Liver (tissue), 9 donors: ENCODE results near the gene PLCB4. TPM values are rescaled to one million over a fixed set of nuclear protein-coding genes. Genes with fewer than 3 reads are reported as not detected.

Experiments used
- DNase-seq: peaks from one replicate; pipeline ENCODE4 v3.0.0-alpha.2; 2017; ENCODE audit warnings: low spot score
- H3K27ac ChIP-seq, 2 donors: one replicate each; pipeline ENCODE4 v1.7.0; 2013; ENCODE audit warnings: inconsistent platforms in 2 of 2, low read length in 2 of 2, control low read depth in 1 of 2, low read depth in 1 of 2, mild to moderate bottlenecking in 1 of 2
- H3K27me3 ChIP-seq, 4 donors: one replicate each; pipeline versions ENCODE4 v1.6.1 to v1.7.0; 2013; ENCODE audit warnings: low read length in 3 of 4, inconsistent platforms in 1 of 4, mild to moderate bottlenecking in 1 of 4, moderate library complexity in 1 of 4; ENCODE audit not compliant: control insufficient read depth in 4 of 4, insufficient read depth in 4 of 4
- H3K36me3 ChIP-seq, 4 donors: one replicate each; pipeline versions ENCODE4 v1.6.1 to v1.7.0; 2013; ENCODE audit warnings: low read length in 3 of 4, mild to moderate bottlenecking in 3 of 4, low read depth in 1 of 4, moderate library complexity in 1 of 4; ENCODE audit not compliant: control insufficient read depth in 4 of 4, insufficient read depth in 3 of 4
- H3K4me1 ChIP-seq, 4 donors: one replicate each; pipeline versions ENCODE4 v1.6.1 to v1.7.0; 2013; ENCODE audit warnings: low read length in 3 of 4, mild to moderate bottlenecking in 3 of 4, moderate library complexity in 1 of 4; ENCODE audit not compliant: control insufficient read depth in 4 of 4, insufficient read depth in 4 of 4
- H3K4me3 ChIP-seq, 3 donors: one replicate each; pipeline versions ENCODE4 v1.6.1 to v1.7.0; 2013; ENCODE audit warnings: low read length in 3 of 3, control low read depth in 1 of 3, low read depth in 1 of 3, mild to moderate bottlenecking in 1 of 3
- H3K9ac ChIP-seq, 2 donors: one replicate each; pipeline ENCODE4 v1.7.0; 2013; ENCODE audit warnings: low read length in 2 of 2, mild to moderate bottlenecking in 2 of 2, moderate library complexity in 2 of 2, control low read depth in 1 of 2, low read depth in 1 of 2
- H3K9me3 ChIP-seq, 4 donors: one replicate each; pipeline versions ENCODE4 v1.6.1 to v1.7.0; 2013; ENCODE audit warnings: low read length in 3 of 4; ENCODE audit not compliant: control insufficient read depth in 4 of 4
- ATF3 ChIP-seq: IDR thresholded peaks from 2 replicates; pipeline ENCODE4 v1.6.1; 2016; ENCODE audit warnings: antibody characterized with exemption
- CTCF ChIP-seq: fragments of 150-350 bp; IDR thresholded peaks from 2 replicates; pipeline ENCODE4 v1.5.1; 2017; ENCODE audit warnings: improper control_type of control experiment, low read depth, low read length; ENCODE audit not compliant: missing input control
- EGR1 ChIP-seq, 2 donors: IDR thresholded peaks; 2 replicates each; pipeline ENCODE4 v1.6.1; 2016 to 2018; ENCODE audit warnings: antibody characterized with exemption in 2 of 2, low read depth in 2 of 2
- FOXA1 ChIP-seq: IDR thresholded peaks from 2 replicates; pipeline ENCODE4 v1.6.1; 2016; ENCODE audit warnings: antibody characterized with exemption
- FOXA2 ChIP-seq: IDR thresholded peaks from 2 replicates; pipeline ENCODE4 v1.6.1; 2016; ENCODE audit warnings: antibody characterized with exemption
- GABPA ChIP-seq, 2 donors: IDR thresholded peaks in 1 of 2; conservative IDR thresholded peaks in 1 of 2; 2 replicates each; pipeline ENCODE4 v1.6.1; 2016; ENCODE audit warnings: antibody characterized with exemption in 2 of 2, mild to moderate bottlenecking in 1 of 2, moderate library complexity in 1 of 2
- HNF4A ChIP-seq, 2 donors: conservative IDR thresholded peaks; 2 replicates each; pipeline ENCODE4 v1.6.1; 2016; ENCODE audit warnings: antibody characterized with exemption in 2 of 2, mild to moderate bottlenecking in 2 of 2
- HNF4G ChIP-seq: IDR thresholded peaks from 2 replicates; pipeline ENCODE4 v1.6.1; 2016; ENCODE audit warnings: antibody characterized with exemption
- JUND ChIP-seq, 2 donors: IDR thresholded peaks; 2 replicates each; pipeline ENCODE4 v1.6.1; 2016; ENCODE audit warnings: antibody characterized with exemption in 2 of 2
- MAX ChIP-seq: IDR thresholded peaks from 2 replicates; pipeline ENCODE4 v1.6.1; 2016; ENCODE audit warnings: antibody characterized with exemption
- NR2F2 ChIP-seq: IDR thresholded peaks from 2 replicates; pipeline ENCODE4 v1.6.1; 2016; ENCODE audit warnings: antibody characterized with exemption
- RAD21 ChIP-seq, 2 donors: IDR thresholded peaks; 2 replicates each; pipeline ENCODE4 v1.6.1; 2016; ENCODE audit warnings: antibody characterized with exemption in 2 of 2, mild to moderate bottlenecking in 2 of 2
- RXRA ChIP-seq, 2 donors: IDR thresholded peaks; 2 replicates each; pipeline ENCODE4 v1.6.1; 2017 to 2018; ENCODE audit warnings: antibody characterized with exemption in 2 of 2, mild to moderate bottlenecking in 1 of 2
- SP1 ChIP-seq: IDR thresholded peaks from 2 replicates; pipeline ENCODE4 v1.6.1; 2018; ENCODE audit warnings: antibody characterized with exemption, mild to moderate bottlenecking
- TAF1 ChIP-seq: conservative IDR thresholded peaks from 2 replicates; pipeline ENCODE4 v1.6.1; 2016; ENCODE audit warnings: antibody characterized with exemption, mild to moderate bottlenecking
- YY1 ChIP-seq: IDR thresholded peaks from 2 replicates; pipeline ENCODE4 v1.6.1; 2016; ENCODE audit warnings: antibody characterized with exemption, mild to moderate bottlenecking
- WGBS: extraction: QIAGEN DNeasy Blood & Tissue Kit; methylation state at CpG from one replicate; pipeline ENCODE4 v1.1.7; 2013; 5-methylcytosine and 5-hydroxymethylcytosine counted together
- polyA plus RNA-seq, 2 donors: library from polyadenylated mRNA; stranded (reverse) in 1 of 2; unstranded in 1 of 2; fragments of 200-250 nt in 1 of 2; fragments of >200 nt in 1 of 2; fragmentation: Nextera tagmentation in 1 of 2; extraction: Ambion mirVana in 1 of 2; gene quantifications; one replicate each; pipeline versions ENCODE4 v1.2.1 to v1.2.3, GENCODE V29; 2013 to 2015
- total RNA-seq, 2 donors: library from RNA; depleted of rRNA; stranded (reverse); fragments of >200 nt; gene quantifications; one replicate each; pipeline ENCODE4 v1.2.3, GENCODE V29; 2014
- TF ChIP-seq, protein P1 (sequence below): IDR thresholded peaks from 2 replicates; pipeline ENCODE4 v1.6.1; 2016; ENCODE audit warnings: antibody characterized with exemption, mild to moderate bottlenecking
- TF ChIP-seq, protein P2 (sequence below): IDR thresholded peaks from 2 replicates; pipeline ENCODE4 v1.6.1; 2016; ENCODE audit warnings: antibody characterized with exemption
- donor health status: healthy.
- donor health status: healthy.
- donor health status: healthy.
- donor health status: healthy.
- donor health status: healthy.

Gene PLCB4
- total and polyA plus RNA-seq, 4 donors, result 0.14 to 0.67 (median 0.30) TPM

GRCh38 chr20:9501473-9501872, 432.6 kb downstream of the PLCB4 start:
- Histone ChIP-seq H3K9me3 (no peaks in the 10 kb centered on the region), H3K4me3 (no peak overlapping the region), H3K27ac (no peak overlapping the region), H3K27me3 (peaks cover 0 to 2% (median 2%) of the 10 kb centered on the region in 4 donors), H3K4me1 (no peaks in the 10 kb centered on the region), H3K36me3 (no peaks in the 10 kb centered on the region), H3K9ac (no peak overlapping the region)
- WGBS, result 58% methylated on average over 2 of the region's 2 CpGs
- DNase-seq, result no peak
- TF ChIP-seq TAF1 (no peak), NR2F2 (no peak), EGR1 (IDR thresholded peaks at IDR 0.05; ENCODE audit: low read depth in 2 of 2) (no peak), GABPA (IDR thresholded peaks at IDR 0.05 in 1 of 2, conservative IDR thresholded peaks at IDR 0.05 in 1 of 2) (no peak)

DNA sequence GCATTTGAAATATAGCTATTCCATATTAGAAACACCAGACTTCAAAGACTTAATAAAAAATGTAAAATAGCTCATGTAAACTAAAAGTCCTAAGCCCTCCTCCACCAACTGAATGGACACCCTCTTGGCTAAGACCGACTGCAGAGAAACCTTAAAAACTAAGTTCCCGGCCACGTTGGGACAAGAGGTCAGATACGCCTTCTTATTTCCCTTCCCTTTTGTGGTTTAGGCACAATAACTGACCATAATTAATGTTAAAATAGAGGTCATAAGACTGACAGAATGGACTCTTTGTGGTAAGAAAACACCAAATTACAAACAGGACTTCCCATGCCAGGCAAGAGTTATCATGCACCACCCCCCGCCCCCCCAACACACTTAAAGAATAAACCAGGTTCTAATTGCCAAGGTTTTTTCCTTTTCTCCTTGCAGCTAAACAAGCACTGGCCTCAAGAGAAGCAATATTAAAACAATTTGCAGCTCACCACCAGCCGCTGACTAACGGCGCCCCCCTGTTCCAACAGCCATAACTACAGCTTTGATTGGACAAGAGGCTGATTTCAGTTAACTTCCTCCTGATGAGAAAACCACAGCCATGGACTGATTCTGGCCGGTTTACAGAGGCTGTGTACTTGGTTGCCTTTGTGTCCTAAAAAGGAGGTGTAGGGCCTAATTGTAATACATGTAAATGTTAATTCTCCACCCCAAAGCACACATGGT, 434.8 kb downstream of the PLCB4 start:
- H3K36me3 ChIP-seq, result no peaks in the 10 kb centered on the region
- H3K27me3 ChIP-seq, result peaks cover 0 to 6% (median 4%) of the 10 kb centered on the region in 4 donors
- 43% methylated on average over 9 of the region's 9 CpGs for WGBS
- H3K4me3 ChIP-seq, result no peak overlapping the region
- TF ChIP-seq SP1 (no peak), ATF3 (no peak), NR2F2 (no peak), RXRA (IDR thresholded peaks at IDR 0.05) (no peak), TAF1 (no peak), HNF4A (conservative IDR thresholded peaks at IDR 0.05) (no peak), MAX (no peak), FOXA1 (no peak), RAD21 (IDR thresholded peaks at IDR 0.05) (no peak)
- no peak overlapping the region for H3K27ac ChIP-seq
- no peak for DNase-seq
- H3K4me1 ChIP-seq, result peaks cover 0 to 2% (median 0%) of the 10 kb centered on the region in 4 donors
- H3K9ac ChIP-seq, result no peak overlapping the region
- H3K9me3 ChIP-seq, result no peaks in the 10 kb centered on the region

DNA sequence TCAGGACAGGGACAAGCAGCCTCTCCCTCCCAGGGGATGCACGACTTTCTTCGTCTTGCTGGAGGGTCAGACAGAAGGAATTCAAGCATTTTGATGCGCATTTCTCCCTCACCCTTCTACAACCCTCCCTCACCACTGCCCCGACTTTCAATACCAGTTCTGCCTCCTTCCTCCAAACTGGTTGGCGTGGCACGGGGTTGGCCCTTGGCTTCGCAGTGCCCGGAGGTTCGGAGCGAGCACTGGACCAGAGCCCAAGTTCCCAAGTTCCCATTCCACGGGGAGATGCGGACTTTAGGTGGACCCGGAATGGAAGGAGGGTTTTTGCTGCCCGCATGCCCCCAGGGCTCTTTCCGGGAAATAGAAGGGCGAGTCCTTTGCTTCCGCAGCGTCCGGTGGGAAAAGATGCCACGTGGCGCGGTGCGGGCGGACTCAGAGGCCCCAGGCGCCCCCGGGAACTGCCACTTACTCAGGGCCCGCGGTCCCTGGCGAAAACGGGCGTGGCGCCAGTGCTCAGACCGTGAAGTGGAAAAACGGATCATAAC, 437.5 kb downstream of the PLCB4 start:
- Histone ChIP-seq H3K36me3 (no peaks in the 10 kb centered on the region), H3K27ac (no peak overlapping the region), H3K4me1 (peaks cover 0 to 2% (median 0%) of the 10 kb centered on the region in 4 donors), H3K9me3 (no peaks in the 10 kb centered on the region), H3K9ac (no peak overlapping the region), H3K4me3 (no peak overlapping the region), H3K27me3 (peaks cover 2 to 8% (median 7%) of the 10 kb centered on the region in 4 donors)
- no peak for DNase-seq
- no peak for TF ChIP-seq GABPA (IDR thresholded peaks at IDR 0.05 in 1 of 2, conservative IDR thresholded peaks at IDR 0.05 in 1 of 2)
- TF ChIP-seq SP1, result no peak
- no peak for TF ChIP-seq YY1
- TF ChIP-seq NR2F2, result no peak
- no peak for TF ChIP-seq HNF4A (conservative IDR thresholded peaks at IDR 0.05)
- TF ChIP-seq, protein P1, sequence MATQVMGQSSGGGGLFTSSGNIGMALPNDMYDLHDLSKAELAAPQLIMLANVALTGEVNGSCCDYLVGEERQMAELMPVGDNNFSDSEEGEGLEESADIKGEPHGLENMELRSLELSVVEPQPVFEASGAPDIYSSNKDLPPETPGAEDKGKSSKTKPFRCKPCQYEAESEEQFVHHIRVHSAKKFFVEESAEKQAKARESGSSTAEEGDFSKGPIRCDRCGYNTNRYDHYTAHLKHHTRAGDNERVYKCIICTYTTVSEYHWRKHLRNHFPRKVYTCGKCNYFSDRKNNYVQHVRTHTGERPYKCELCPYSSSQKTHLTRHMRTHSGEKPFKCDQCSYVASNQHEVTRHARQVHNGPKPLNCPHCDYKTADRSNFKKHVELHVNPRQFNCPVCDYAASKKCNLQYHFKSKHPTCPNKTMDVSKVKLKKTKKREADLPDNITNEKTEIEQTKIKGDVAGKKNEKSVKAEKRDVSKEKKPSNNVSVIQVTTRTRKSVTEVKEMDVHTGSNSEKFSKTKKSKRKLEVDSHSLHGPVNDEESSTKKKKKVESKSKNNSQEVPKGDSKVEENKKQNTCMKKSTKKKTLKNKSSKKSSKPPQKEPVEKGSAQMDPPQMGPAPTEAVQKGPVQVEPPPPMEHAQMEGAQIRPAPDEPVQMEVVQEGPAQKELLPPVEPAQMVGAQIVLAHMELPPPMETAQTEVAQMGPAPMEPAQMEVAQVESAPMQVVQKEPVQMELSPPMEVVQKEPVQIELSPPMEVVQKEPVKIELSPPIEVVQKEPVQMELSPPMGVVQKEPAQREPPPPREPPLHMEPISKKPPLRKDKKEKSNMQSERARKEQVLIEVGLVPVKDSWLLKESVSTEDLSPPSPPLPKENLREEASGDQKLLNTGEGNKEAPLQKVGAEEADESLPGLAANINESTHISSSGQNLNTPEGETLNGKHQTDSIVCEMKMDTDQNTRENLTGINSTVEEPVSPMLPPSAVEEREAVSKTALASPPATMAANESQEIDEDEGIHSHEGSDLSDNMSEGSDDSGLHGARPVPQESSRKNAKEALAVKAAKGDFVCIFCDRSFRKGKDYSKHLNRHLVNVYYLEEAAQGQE, result no peak
- TF ChIP-seq ATF3, result no peak
- TF ChIP-seq RAD21 (IDR thresholded peaks at IDR 0.05), result no peak
- no peak for TF ChIP-seq JUND (IDR thresholded peaks at IDR 0.05)
- no peak for TF ChIP-seq RXRA (IDR thresholded peaks at IDR 0.05)
- TF ChIP-seq MAX, result no peak
- no peak for TF ChIP-seq HNF4G
- TF ChIP-seq, protein P2, sequence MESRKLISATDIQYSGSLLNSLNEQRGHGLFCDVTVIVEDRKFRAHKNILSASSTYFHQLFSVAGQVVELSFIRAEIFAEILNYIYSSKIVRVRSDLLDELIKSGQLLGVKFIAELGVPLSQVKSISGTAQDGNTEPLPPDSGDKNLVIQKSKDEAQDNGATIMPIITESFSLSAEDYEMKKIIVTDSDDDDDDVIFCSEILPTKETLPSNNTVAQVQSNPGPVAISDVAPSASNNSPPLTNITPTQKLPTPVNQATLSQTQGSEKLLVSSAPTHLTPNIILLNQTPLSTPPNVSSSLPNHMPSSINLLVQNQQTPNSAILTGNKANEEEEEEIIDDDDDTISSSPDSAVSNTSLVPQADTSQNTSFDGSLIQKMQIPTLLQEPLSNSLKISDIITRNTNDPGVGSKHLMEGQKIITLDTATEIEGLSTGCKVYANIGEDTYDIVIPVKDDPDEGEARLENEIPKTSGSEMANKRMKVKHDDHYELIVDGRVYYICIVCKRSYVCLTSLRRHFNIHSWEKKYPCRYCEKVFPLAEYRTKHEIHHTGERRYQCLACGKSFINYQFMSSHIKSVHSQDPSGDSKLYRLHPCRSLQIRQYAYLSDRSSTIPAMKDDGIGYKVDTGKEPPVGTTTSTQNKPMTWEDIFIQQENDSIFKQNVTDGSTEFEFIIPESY, result no peak
- no peak for TF ChIP-seq FOXA2
- no peak for TF ChIP-seq CTCF
- TF ChIP-seq FOXA1, result no peak
- TF ChIP-seq EGR1 (IDR thresholded peaks at IDR 0.05; ENCODE audit: low read depth in 2 of 2), result no peak
- WGBS, result 8% methylated on average over 34 of the region's 34 CpGs
